Fibroblast of lung (primary cell): Measurements from ENCODE around the gene SPDL1. TPM values are rescaled to one million over a fixed set of nuclear protein-coding genes. Genes with fewer than 3 reads are reported as not detected.

Experiments used
- DNase-seq, 2 donors: peaks; one replicate each; pipeline versions ENCODE4 v3.0.0 to v3.0.0-alpha.2; 2010; ENCODE audit warnings: low read depth in 2 of 2
- H2AFZ ChIP-seq: 2 replicates; pipeline ENCODE4 v1.5.1; 2012; ENCODE audit warnings: low read length, control low read depth, inconsistent platforms
- H3K27ac ChIP-seq: 2 replicates; pipeline ENCODE4 v1.5.1; 2011; ENCODE audit warnings: low read length, control low read depth; ENCODE audit not compliant: insufficient read depth
- H3K27me3 ChIP-seq: 2 replicates; pipeline ENCODE4 v1.5.1; 2011; ENCODE audit warnings: mild to moderate bottlenecking, low read length; ENCODE audit not compliant: control insufficient read depth, insufficient read depth
- H3K36me3 ChIP-seq: 2 replicates; pipeline ENCODE4 v1.5.1; 2011; ENCODE audit warnings: low read length; ENCODE audit not compliant: control insufficient read depth, insufficient read depth
- H3K4me1 ChIP-seq: 2 replicates; pipeline ENCODE4 v1.5.1; 2011; ENCODE audit warnings: low read length; ENCODE audit not compliant: control insufficient read depth, insufficient read depth; ENCODE audit errors: extremely low read depth
- H3K4me2 ChIP-seq: 2 replicates; pipeline ENCODE4 v1.5.1; 2011; ENCODE audit warnings: low read length, control low read depth; ENCODE audit not compliant: insufficient read depth; ENCODE audit errors: extremely low read depth
- H3K4me3 ChIP-seq, 4 experiments: fragments of 200-600 bp in 1 of 4; sonication (generic) in 1 of 4; replicated peaks in 1 of 4; 2 replicates each; pipeline ENCODE4 v1.5.1; 2011 to 2016; ENCODE audit warnings: low read length in 4 of 4, low read depth in 3 of 4, mild to moderate bottlenecking in 3 of 4, control low read depth in 2 of 4, inconsistent platforms in 1 of 4, mixed read lengths in 1 of 4; ENCODE audit not compliant: insufficient read depth in 1 of 4; ENCODE audit errors: control extremely low read depth in 1 of 4
- H3K79me2 ChIP-seq: 2 replicates; pipeline ENCODE4 v1.5.1; 2012; ENCODE audit warnings: mild to moderate bottlenecking, low read length, inconsistent platforms; ENCODE audit not compliant: control insufficient read depth, insufficient read depth
- H3K9ac ChIP-seq: 2 replicates; pipeline ENCODE4 v1.5.1; 2011; ENCODE audit warnings: mild to moderate bottlenecking, low read length, control low read depth; ENCODE audit not compliant: insufficient read depth
- H3K9me3 ChIP-seq: 2 replicates; pipeline ENCODE4 v1.5.1; 2012; ENCODE audit warnings: low read depth, low read length; ENCODE audit not compliant: control insufficient read depth, insufficient read depth
- H4K20me1 ChIP-seq: 2 replicates; pipeline ENCODE4 v1.5.1; 2011; ENCODE audit warnings: low read length; ENCODE audit not compliant: control insufficient read depth, insufficient read depth; ENCODE audit errors: extremely low read depth
- EZH2 ChIP-seq: IDR thresholded peaks from 2 replicates; pipeline ENCODE4 v1.5.1; 2012; ENCODE audit warnings: low read length, control low read depth, mild to moderate bottlenecking; ENCODE audit errors: missing control alignments
- polyA plus RNA-seq, 2 donors: library from polyadenylated mRNA; depleted of rRNA in 1 of 2; stranded (reverse) in 1 of 2; unstranded in 1 of 2; fragments of >200 nt; gene quantifications; 2 replicates each; pipeline ENCODE4 v1.2.1, GENCODE V29; 2011 to 2012; ENCODE audit warnings: missing spikeins in 1 of 2
- total RNA-seq: library from RNA; depleted of rRNA; stranded (reverse); fragments of >200 nt; gene quantifications from 2 replicates; pipeline ENCODE4 v1.2.1, GENCODE V29; 2014
- TF ChIP-seq, protein P1 (sequence below), 2 donors: IDR thresholded peaks in 1 of 2; conservative IDR thresholded peaks in 1 of 2; 1 replicate in 1 of 2; 2 replicates in 1 of 2; pipeline ENCODE4 v1.5.1; 2011 to 2012; ENCODE audit warnings: low read length in 2 of 2, control low read depth in 1 of 2, inconsistent platforms in 1 of 2, low read depth in 1 of 2, mild to moderate bottlenecking in 1 of 2

The SPDL1 gene
- total and polyA plus RNA-seq, 2 donors (not counting 1 experiment from before 2014, with no cell fraction given), result 10.9 to 24.5 TPM

DNA sequence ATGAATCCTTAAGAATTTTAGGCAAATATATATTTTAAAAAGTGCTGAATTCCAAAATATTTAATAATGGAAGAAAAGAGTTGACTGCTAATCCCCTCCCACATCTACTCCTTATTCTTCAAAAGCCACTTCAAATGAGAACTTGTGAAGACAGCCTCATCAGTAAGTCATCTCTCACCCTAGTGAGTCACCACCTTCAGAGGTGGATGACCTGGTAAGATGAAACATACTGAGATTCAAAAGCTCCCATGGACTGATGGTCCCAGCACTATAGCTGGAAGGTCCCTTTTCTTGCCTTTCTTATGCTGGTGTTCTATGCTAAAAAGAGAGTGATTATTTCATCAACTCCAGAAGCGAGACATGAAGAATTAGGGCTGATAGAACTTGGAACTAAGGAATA is 37.8 kb upstream of the SPDL1 start:
- Histone ChIP-seq H3K9ac (no peak overlapping the region), H3K27me3 (no peaks in the 10 kb centered on the region), H3K4me3 (no peak overlapping the region), H3K9me3 (no peaks in the 10 kb centered on the region), H4K20me1 (no peaks in the 10 kb centered on the region), H3K79me2 (no peaks in the 10 kb centered on the region), H3K4me1 (peaks cover 2% of the 10 kb centered on the region), H3K36me3 (no peaks in the 10 kb centered on the region), H3K27ac (no peak overlapping the region), H2AFZ (no peak overlapping the region), H3K4me2 (no peak overlapping the region)
- TF ChIP-seq EZH2, result no peak
- TF ChIP-seq, protein P1, sequence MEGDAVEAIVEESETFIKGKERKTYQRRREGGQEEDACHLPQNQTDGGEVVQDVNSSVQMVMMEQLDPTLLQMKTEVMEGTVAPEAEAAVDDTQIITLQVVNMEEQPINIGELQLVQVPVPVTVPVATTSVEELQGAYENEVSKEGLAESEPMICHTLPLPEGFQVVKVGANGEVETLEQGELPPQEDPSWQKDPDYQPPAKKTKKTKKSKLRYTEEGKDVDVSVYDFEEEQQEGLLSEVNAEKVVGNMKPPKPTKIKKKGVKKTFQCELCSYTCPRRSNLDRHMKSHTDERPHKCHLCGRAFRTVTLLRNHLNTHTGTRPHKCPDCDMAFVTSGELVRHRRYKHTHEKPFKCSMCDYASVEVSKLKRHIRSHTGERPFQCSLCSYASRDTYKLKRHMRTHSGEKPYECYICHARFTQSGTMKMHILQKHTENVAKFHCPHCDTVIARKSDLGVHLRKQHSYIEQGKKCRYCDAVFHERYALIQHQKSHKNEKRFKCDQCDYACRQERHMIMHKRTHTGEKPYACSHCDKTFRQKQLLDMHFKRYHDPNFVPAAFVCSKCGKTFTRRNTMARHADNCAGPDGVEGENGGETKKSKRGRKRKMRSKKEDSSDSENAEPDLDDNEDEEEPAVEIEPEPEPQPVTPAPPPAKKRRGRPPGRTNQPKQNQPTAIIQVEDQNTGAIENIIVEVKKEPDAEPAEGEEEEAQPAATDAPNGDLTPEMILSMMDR (conservative IDR thresholded peaks at IDR 0.05 in 1 of 2, IDR thresholded peaks at IDR 0.05 in 1 of 2; ENCODE audit: low read depth in 1 of 2, low read length in 2 of 2), result no peak
- peak in 1 of 2 donors; percentile 75 for DNase-seq

DNA sequence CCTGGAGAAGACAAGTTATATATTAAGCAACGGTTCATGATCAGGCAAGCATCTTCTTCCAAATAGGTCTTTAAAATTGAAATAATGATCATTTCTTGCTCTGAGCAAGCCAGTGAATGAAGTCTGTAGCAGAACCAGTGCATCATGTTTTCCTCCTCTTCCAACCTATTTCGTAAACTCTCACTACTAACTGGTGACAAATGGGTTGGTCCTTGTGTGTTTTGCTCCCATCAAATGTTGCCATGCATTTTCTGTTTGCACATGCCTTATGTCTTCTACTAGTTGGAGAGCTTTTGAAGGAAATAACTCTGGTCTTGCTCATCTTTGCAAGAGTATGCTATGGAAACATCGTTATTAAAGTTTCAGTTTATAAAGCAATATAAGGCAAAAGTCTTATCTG is 37.2 kb upstream of the SPDL1 start:
- H3K36me3 ChIP-seq, result no peaks in the 10 kb centered on the region
- peaks cover 2% of the 10 kb centered on the region for H3K4me1 ChIP-seq
- H3K27ac ChIP-seq, result no peak overlapping the region
- no peaks in the 10 kb centered on the region for H3K79me2 ChIP-seq
- TF ChIP-seq, protein P1 (conservative IDR thresholded peaks at IDR 0.05 in 1 of 2, IDR thresholded peaks at IDR 0.05 in 1 of 2; ENCODE audit: low read depth in 1 of 2, low read length in 2 of 2), result no peak
- TF ChIP-seq EZH2, result no peak
- no peaks in the 10 kb centered on the region for H3K27me3 ChIP-seq
- no peaks in the 10 kb centered on the region for H4K20me1 ChIP-seq
- no peak overlapping the region for H3K4me2 ChIP-seq
- no peak overlapping the region for H3K4me3 ChIP-seq
- no peak for DNase-seq
- H2AFZ ChIP-seq, result no peak overlapping the region
- H3K9ac ChIP-seq, result no peak overlapping the region
- no peaks in the 10 kb centered on the region for H3K9me3 ChIP-seq

DNA sequence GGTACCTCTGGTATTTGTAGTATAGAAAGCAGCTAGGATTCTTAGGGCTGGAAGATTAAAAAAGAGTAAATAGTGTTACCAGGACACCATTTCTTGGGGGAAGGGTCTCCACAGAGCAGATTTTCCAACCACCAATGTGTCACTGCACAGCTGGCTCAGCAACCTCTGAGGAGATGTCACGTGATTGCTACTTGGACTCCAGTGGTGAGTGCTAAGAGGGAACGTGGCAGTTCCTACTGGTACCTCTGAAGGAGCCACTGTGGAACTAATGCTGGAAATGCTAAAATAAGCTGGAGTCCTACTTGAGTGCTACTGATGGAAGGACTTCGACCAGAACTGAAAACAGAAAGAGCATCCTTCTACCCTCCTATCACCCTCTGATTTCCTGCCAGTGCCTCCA is 36.1 kb upstream of the SPDL1 start:
- Histone ChIP-seq H3K79me2 (no peaks in the 10 kb centered on the region), H3K27me3 (no peaks in the 10 kb centered on the region), H3K27ac (no peak overlapping the region), H3K4me1 (peaks cover 2% of the 10 kb centered on the region), H2AFZ (no peak overlapping the region), H3K4me3 (no peak overlapping the region), H3K36me3 (no peaks in the 10 kb centered on the region), H3K9me3 (no peaks in the 10 kb centered on the region), H3K9ac (no peak overlapping the region), H3K4me2 (no peak overlapping the region), H4K20me1 (no peaks in the 10 kb centered on the region)
- TF ChIP-seq, protein P1 (conservative IDR thresholded peaks at IDR 0.05 in 1 of 2, IDR thresholded peaks at IDR 0.05 in 1 of 2; ENCODE audit: low read depth in 1 of 2, low read length in 2 of 2), result no peak
- no peak for TF ChIP-seq EZH2
- peak; percentile 12 to 27 for DNase-seq
